GM18508 (cell line): Measurements from ENCODE around the gene SYT9.

Source experiments
- ATAC-seq: cut with Tn5 transposase; IDR thresholded peaks from one replicate; pipeline ENCODE4 v1.9.1; 2021; ENCODE audit warnings: moderate number of reproducible peaks; ENCODE audit not compliant: insufficient read depth, unreplicated experiment

SYT9 gene

DNA sequence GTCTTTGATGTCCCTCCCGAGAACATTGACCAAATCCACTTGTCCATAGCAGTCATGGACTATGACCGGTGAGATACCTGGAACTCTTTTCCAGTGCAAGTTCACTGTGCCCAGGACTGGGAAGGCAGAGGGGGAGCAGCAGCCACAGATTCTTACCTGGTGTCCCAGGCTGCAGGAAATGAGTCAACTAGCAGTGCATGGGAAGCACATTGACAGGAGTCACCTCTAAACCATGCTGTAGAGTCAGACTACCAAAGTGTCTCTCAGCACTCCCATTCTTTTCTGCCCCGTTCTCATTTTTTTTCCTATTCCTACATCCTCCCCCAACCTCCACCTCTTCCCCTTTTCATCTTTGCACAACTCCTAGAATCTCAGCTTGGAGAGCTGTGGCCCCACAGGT lies 166.4 kb downstream of the SYT9 start:
- ATAC-seq, result no peak

DNA sequence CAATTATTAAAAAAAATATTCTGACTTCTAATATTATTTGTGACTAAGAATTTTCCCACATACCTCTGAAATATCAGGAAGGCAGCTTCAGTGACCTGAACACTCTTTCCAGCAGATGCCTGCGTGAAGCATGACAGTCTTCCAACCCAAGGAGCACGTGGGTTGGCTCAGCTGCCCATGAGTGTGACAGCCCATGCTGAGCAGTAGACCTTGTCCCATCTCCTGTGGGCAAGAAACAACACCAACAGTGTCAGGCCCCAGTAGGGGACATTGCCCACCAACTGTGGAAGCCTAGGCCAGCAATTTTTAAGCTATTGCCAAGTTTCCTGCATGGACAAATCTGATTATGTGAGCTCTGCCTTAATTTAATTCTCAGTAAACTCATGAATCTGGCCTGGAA lies 167.2 kb downstream of the SYT9 start:
- no peak for ATAC-seq

DNA sequence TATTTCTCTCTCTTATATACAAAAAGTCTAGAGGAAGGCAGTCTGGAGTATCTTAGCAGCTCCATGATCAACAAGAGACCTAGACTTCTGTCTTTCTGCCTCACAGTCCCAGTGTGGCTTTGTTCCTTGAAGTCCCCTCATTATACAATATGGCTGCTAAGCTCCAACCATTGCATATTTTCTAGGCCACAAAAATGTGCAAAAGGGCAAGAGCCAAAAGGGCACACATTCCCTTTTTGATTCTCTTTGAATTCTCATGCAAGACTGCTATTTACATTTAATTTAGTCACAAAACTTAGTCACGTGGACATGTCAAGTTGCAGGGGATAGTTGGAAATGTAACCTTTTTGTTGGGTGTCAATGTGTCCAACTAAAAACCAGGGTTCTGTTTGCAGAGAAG lies 169.4 kb downstream of the SYT9 start:
- no peak for ATAC-seq

DNA sequence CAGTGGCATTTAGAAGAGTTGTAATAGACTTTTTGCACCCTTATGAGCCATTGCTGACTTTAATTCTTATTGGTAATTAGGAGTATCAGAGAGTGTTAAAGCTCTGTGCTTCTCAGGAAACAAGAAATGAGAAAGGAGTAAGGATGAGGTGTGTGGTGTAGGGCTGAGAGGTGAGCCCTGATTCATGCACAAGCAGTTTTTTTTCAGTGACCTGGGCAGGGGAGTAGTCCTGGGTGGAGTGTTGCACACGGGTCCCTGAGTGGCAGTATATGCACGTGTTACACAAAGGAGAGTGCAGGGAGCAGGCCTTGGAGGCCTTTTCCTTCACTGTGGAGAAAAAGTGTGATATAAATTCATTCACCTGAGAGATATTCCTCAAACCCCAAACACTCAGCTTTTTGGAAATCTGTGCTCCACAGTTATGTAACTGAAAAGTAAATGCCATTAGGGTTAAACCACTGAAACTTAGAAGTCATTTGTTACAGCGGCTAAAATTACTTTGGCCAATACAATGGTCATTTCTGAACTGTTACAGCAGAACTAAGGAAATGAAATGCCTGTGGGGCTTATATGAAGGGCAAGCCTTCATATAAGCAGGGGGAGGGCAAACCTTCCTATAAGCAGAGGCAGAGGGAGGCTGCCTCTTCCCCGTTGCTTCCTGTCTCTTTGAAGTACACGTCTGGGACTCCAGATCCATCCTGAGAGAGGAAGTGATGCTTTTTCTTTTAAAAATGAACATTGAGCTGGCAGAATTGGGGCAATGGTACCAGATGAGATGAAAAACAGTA lies 171.0 kb downstream of the SYT9 start:
- no peak for ATAC-seq

DNA sequence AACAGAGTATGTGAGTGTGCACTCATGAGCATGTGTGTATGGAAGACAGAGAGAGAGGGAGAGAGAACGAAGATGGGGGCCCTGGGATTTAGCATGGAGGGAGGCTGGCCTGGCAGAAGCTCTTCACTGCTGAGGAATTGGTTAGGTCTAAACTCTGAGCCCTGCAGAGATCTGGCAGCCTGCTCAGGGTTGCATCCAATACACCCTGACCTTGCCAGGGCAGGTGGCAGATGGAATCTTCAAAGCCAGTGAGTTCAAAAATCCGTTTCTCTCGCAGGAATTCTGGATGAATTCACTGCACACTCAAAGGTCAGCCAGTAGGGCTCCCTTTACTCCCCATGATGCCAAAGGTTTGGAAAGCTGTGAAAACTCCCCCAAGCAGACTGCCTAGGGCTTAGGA lies 172.2 kb downstream of the SYT9 start:
- no peak for ATAC-seq

DNA sequence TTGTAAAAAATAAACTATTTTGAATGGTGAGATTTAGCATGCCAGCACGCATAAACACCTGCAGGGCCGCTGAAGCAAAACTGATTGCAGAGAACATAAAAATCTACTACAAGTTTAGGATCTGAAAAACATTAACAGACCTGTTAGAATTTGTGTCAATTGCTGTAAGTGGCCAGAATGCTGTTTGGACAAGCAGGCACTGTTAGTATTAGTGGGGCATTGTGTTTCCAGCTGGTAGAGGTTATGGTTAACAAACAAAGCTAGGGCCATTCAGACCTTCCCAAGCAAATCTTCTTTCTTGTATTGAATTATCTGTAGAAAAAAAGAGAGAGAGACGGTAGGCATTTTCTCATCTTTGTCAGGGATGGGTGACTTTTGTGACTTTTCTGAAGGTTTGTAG lies 176.0 kb downstream of the SYT9 start:
- ATAC-seq, result no peak

DNA sequence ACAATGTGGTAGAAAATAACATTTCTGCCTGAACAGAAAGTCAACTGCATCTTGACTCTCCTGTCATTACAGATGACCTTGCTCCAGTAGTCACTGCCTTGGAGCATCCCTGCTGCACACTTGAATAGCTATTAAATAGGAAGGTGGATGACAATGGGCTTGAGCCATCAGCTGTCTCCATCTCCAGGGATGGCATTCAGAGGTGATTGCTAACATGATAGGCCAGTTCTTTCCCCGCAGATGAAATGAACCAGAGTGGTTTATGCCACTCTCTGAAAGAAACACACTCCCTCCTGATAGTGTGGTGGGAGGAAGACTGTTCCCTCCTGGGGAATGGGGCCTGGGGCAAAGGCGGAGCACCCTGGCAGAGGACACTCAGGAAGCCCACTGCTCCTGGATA lies 176.5 kb downstream of the SYT9 start:
- no peak for ATAC-seq

DNA sequence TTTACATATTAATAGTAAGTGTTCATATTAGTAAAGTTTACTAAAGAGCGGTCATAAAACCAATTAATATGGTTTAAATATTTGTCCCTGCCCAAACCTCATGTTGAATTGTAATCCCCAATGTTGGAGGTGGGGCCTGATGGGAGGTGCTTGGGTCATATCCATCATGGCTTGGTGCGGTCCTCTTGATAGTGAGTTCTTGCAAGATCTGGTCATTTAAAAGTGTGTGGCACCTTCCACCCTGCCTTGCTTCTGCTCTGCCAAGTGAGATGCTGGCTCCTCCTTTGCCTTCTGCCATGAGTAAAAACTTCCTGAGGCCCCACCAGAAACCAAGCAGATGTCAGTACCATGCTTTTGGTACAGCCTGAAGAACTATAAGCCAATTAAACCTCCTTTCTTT lies 178.8 kb downstream of the SYT9 start:
- no peak for ATAC-seq

DNA sequence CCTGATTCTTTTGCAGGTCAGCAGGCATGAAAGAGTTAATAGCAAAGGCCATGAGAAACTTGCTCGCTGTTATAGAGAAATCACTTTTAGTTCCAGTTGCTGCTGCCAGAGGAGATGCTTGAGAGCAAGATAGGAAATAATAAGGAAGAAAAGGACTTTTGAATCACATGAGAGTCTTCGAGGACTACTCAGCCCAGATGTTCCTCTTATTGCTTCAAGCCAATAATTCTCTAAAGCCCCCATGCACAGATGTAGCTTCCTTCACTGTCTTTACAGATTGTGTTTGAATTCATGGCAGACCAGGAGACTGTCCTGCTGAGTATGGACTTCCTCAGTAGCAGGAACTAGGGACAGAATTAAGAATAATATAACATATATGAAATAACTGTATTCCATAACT lies 183.5 kb downstream of the SYT9 start:
- no peak for ATAC-seq

DNA sequence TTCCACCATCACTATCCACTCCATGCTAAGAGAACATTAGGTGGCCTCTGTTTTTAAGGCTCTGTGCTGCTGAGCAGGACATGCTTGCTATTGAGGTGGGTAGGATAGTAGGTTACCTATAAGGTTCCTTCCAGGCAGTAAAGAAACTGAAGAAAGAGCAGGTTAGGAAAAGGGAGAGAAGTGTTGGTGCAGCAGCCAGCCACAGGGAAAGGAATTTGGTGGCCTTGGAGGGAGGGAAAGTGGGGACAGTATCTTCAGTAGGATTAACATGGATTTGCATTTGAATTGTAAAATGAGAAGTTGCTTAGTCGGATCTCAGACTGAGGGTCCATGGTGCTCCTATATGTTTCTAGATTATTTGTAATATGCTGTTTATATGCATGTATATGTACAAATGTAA lies 184.4 kb downstream of the SYT9 start:
- ATAC-seq, result no peak

DNA sequence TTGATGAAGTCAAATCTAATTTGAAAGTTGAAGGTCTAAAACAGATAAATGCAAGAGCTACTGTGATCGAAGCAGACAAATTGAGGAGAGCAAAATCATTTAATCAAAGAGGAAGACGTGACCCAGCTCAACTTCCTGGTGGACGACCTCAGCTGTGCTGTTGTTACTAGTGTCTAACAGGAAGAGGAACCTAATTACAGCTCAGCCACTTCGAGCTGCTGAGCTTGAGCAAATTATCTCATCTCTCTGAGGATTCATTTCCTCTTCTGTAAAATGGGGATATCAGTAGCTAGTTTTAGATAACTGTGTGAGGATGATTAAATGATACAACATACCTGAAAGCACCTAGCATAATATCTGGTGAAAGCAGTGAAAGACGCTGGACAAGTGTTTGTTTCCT lies 185.0 kb downstream of the SYT9 start:
- no peak for ATAC-seq

DNA sequence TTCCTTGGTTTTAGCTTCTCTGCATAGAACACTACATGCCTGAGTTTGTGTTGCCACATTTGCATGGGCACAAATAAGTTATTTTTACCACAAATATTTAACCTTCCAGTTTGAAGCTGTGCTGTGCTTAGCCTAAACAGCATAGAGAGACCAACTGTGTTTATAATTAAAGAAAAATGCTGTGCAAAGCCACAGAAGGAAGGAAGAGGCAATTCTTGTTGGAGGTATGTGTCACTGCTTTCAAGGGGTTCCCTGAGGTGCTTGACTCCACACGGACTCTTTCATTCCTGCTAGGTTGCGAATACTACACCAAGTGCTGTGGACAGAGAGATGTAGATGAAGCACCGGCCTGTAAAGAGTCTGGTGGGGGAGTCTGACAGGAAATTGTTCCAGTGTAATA lies 186.0 kb downstream of the SYT9 start:
- no peak for ATAC-seq

DNA sequence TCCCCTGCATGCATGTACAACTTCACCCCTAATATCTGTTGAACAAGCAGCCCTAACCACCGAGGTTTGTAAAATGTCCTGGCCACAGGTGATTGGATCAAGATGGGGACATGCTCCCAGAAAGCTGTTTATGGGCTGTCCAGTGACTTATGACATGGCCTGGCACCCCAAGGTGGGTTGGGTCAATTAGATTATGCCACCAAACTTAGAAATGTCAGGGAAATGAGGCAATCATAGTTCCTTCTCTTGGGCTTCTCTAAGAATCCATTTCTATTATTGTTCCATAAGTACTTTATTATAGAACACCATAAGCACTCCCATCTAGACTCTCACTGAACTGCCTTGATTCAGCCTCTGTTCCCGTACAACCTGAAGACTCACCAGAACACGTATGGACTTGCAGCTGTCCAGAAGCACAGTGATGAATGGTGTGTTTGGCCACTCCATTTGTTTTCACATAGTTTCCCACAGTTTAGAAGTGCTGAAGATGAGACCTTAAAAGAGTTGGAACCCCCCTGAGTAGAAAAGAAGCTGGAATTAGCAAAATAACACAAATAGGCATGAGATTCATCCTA lies 188.1 kb downstream of the SYT9 start:
- ATAC-seq, result no peak

DNA sequence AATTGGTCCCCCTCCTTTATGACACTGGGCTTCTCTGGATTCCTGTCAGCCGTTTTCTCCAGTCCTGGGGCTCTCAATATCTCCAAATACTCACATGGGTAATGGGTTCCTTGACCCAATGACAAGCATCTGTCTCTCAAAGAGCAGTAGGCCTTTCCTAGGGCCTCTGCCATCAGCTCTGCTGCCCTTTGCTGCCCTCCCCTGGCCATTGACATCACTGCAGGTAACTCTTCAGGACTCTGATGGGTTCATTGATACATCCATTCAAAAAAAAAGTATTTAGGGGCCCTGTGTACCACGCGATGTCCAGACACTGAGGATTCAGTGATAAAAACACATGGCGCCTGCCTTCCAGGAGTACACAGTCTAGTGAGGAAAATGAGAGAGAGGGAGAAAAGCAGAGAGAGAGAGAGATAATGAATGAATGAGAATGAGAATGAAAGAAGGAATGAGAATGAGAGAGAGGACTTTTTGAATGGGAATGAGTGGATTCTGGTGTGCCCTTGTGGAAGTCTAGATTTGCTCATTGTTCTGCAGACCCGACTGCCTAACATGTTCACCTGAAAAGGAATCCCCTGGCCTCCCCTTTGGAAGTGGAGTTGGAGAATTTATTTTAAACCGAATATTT lies 191.0 kb downstream of the SYT9 start:
- peak; percentile 57 for ATAC-seq

DNA sequence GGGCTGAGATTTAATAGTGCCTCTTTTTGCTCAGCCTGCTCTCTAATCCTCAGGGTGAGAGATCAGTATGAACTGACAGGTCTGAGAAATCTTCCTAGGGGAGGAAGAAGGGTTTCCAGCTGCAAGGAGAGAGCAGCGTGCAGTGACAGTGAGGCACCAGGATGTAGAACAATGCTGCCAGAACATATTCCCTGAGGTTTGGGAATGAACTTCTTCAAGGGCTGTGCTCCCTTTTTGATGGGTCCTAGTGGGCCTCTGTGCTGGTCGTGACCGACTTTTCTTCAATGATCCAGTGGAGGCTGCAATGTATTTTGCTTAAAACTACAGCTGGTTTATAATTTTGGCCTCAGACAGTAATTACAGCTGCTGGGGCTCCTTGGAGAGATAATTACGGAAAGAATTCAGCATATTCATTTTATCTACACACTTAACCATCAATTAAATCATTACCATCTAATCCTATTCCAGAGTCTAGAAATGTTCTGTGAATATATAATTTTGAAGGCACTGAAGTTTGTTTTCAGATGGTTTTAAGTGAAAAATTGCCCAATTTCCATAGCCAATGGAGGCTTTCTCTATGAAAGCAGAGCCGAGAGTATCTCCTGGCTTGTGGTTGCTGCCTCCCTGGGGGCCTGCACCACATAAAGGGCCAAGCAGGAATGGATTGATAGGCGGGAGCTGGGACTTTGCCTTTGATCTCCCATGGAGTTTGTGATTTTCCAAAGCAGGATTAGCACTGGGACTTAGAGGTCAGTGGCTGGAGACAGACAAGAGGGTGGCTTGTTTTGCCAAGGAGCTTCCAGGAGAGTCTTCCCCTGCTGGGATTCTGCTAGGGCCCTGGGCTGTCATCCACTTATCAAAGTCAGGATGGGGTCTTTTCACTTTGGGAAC lies 192.6 kb downstream of the SYT9 start:
- no peak for ATAC-seq

DNA sequence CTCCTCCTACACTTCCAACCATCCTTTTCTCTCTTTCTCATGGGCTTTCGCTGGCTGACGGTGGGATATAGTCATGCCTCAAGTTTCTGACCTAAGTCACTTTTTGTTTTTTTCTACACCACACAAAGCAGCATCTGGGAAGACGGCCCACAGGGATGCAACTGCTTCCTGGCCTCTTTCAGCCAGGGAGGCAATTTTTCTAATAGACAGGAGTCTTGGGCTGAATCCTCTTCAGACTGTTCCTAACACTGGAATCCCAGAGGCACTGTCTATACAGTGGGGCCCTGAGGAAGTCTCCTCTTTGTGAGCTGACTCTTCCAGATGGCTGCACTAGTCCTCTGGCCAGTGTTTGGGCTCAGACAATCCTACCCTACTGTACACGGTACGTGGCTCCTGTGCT lies 193.9 kb downstream of the SYT9 start:
- no peak for ATAC-seq

DNA sequence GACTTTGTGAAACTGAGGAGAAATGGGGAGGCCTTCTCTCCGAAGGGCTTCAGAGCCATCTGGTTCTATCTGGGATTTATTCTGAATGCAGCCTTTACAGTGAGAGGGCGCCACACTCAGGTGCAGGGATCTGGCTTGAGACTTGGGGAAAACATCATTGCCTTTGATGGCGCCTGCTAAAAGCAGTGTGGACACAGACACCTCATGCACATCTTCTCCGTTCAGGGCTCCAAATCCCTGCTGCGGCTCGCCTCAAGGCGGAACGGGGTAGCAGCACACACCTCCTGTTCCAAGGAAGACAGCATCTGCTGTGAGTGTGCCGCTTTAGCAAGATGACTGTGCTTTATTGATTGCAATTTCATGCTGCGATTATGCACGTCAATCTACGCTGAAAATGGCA lies 196.5 kb downstream of the SYT9 start:
- no peak for ATAC-seq

DNA sequence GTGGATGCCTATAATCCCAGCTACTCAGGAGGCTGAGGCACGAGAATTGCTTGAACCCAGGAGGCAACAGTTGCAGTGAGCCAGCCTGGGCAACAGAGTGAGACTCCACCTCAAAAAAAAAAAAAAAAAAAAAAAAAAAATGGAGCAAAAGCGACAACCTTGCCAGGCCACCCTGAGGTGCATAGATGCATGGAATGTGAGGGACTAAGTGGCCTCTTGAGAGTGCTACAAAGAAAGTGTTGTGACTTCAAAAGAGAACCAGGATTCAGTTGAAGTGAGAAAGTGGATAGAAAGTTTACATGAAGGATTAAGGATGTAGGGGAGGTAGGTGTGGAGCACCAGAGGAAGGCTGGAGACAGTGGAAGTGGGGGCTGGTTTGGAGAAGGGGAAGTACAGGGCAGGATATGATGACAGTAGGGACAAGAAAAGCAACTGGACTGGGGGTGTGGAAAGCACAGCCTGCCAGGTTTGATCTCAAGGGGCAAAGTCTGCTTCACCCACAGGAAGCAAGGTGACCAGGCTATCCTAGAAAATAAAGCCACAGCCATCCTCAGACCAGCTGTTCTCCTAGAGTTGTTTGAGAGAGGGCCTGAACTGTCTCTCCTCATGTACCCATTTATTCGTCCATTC lies 197.6 kb downstream of the SYT9 start:
- ATAC-seq, result no peak

DNA sequence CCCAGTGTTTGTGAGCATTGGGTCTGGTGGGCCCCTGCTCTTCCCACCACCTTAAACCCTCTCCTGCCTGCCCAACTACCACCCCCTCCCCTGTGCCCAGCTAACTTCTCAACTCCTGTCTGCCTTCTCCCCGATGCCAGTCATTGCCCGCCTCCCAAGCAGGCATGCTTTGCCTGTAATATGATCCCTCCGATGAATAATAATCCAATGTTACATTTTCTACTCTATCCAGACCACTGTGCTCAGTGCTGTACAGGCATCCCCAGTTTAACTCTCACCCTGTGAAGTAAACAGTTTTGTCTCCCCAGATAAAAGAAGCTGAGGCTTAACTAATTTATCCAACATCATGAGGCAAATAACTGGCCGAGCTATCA lies 198.1 kb downstream of the SYT9 start:
- no peak for ATAC-seq

DNA sequence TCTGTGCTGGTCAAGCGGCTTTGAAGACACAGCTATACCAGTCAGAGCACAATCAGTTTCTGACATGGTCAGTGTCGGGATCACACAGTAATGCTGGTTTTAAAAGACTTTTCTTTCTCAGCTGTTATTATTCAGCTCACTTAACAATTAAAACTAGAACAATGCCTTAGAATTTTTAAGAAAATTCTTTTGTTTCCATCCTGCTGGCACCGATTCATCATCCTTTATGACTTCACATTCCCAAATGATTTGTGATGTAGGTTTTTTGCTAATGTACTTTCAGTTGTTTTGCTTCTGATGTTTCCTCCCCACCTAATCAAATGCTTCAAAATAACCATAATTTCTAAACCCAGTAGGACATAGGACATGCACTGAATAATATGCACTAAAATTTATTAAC lies 199.1 kb downstream of the SYT9 start:
- ATAC-seq, result no peak

DNA sequence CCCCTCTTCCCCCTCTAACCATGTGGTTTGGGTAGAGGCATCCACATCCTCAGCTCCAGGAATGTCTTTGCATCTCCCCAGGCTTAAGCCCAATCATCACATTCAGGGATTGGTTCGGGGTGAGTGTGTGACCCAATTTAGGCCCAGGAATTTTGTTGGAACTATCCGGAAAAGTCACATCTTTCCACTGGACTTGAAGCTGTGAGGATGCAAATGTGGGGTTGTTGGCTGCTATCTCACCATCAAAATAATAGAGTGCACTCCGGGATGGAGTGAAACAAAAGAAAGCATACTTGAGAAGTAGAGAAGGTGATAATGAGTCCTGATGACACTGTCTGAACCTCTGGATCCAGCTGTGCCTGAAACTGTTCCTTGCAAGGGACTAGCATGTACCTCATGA lies 199.8 kb downstream of the SYT9 start:
- no peak for ATAC-seq
